GM12878 (cell line): ENCODE measurements around the gene LYRM2.

Experiments used
- CHD1 ChIP-seq: IDR thresholded peaks from 2 replicates; pipeline ENCODE4 v1.6.1; 2012; ENCODE audit warnings: low read depth, low read length, improper control_type of control experiment
- CTCF ChIP-seq, 3 experiments: IDR thresholded peaks in 2 of 3; conservative IDR thresholded peaks in 1 of 3; 2 replicates each; pipeline ENCODE4 v1.5.1; 2011; ENCODE audit warnings: low read depth in 3 of 3, low read length in 3 of 3, mild to moderate bottlenecking in 3 of 3, control low read depth in 2 of 3, moderate library complexity in 2 of 3, inconsistent platforms in 1 of 3, mixed read lengths in 1 of 3; ENCODE audit not compliant: control insufficient read depth in 2 of 3, insufficient read depth in 1 of 3; ENCODE audit errors: extremely low read depth in 1 of 3
- EP300 ChIP-seq, 2 experiments: fragments of 150-350 bp in 1 of 2; IDR thresholded peaks; 2 replicates each; pipeline ENCODE4 v1.6.1; 2011 to 2012; ENCODE audit warnings: low read depth in 2 of 2, low read length in 2 of 2, borderline replicate concordance in 1 of 2, improper control_type of control experiment in 1 of 2, inconsistent platforms in 1 of 2; ENCODE audit not compliant: control insufficient read depth in 1 of 2
- FOXM1 ChIP-seq: IDR thresholded peaks from 2 replicates; pipeline ENCODE4 v1.6.1; 2012; ENCODE audit warnings: low read depth, mild to moderate bottlenecking, inconsistent platforms, low read length, moderate library complexity
- MAX ChIP-seq: IDR thresholded peaks from 2 replicates; pipeline ENCODE4 v1.6.1; 2012; ENCODE audit warnings: low read depth, low read length, improper control_type of control experiment
- MXI1 ChIP-seq: fragments of 150-350 bp; IDR thresholded peaks from 2 replicates; pipeline ENCODE4 v1.6.1; 2011; ENCODE audit warnings: low read depth, mild to moderate bottlenecking, inconsistent platforms, low read length, improper control_type of control experiment
- PKNOX1 ChIP-seq: fragments of 450-650 bp; IDR thresholded peaks from 2 replicates; pipeline ENCODE4 v1.6.1; 2016; ENCODE audit warnings: mild to moderate bottlenecking
- POLR2A ChIP-seq: IDR thresholded peaks from 2 replicates; pipeline ENCODE4 v1.6.1; 2011; ENCODE audit warnings: low read depth, mild to moderate bottlenecking, low read length
- POLR2AphosphoS5 ChIP-seq: IDR thresholded peaks from 2 replicates; pipeline ENCODE4 v1.6.1; 2011; ENCODE audit warnings: mild to moderate bottlenecking, low read length, inconsistent platforms
- RCOR1 ChIP-seq: conservative IDR thresholded peaks from 2 replicates; pipeline ENCODE4 v1.6.1; 2012; ENCODE audit warnings: low read depth, low read length, improper control_type of control experiment
- RFX5 ChIP-seq: IDR thresholded peaks from 2 replicates; pipeline ENCODE4 v1.6.1; 2011; ENCODE audit warnings: low read depth, low read length, improper control_type of control experiment
- TAF1 ChIP-seq: IDR thresholded peaks from 2 replicates; pipeline ENCODE4 v1.6.1; 2011; ENCODE audit warnings: mild to moderate bottlenecking, low read depth, low read length, borderline replicate concordance
- ZBED1 ChIP-seq: IDR thresholded peaks from 2 replicates; pipeline ENCODE4 v1.6.1; 2016; ENCODE audit warnings: borderline replicate concordance
- ZNF274 ChIP-seq: IDR thresholded peaks from one replicate; pipeline ENCODE4 v1.8.0; 2011; ENCODE audit not compliant: insufficient read length, insufficient read depth

GRCh38 chr6:89566008-89566800, 72.3 kb downstream of the LYRM2 start:
- TF ChIP-seq MXI1, result no peak
- TF ChIP-seq POLR2AphosphoS5, result no peak
- TF ChIP-seq RFX5, result no peak
- TF ChIP-seq ZNF274, result no peak
- TF ChIP-seq MAX, result no peak
- TF ChIP-seq POLR2A, result no peak
- TF ChIP-seq RCOR1, result no peak
- TF ChIP-seq CHD1, result no peak
- no peak for TF ChIP-seq FOXM1
- TF ChIP-seq CTCF (IDR thresholded peaks at IDR 0.05 in 2 of 3, conservative IDR thresholded peaks at IDR 0.05 in 1 of 3; ENCODE audit: control insufficient read depth in 2 of 3, extremely low read depth in 1 of 3, insufficient read depth in 1 of 3, low read depth in 3 of 3, low read length in 3 of 3), result no peak
- TF ChIP-seq ZBED1, result no peak
- TF ChIP-seq PKNOX1, result no peak
- no peak for TF ChIP-seq EP300 (IDR thresholded peaks at IDR 0.05; ENCODE audit: borderline replicate concordance in 1 of 2, control insufficient read depth in 1 of 2, low read depth in 2 of 2, low read length in 2 of 2)
- no peak for TF ChIP-seq TAF1
